Fibroblast of lung (primary cell): ENCODE measurements around the gene BLID.

ENCODE experiments used
- CTCF ChIP-seq, 2 donors: IDR thresholded peaks in 1 of 2; conservative IDR thresholded peaks in 1 of 2; 1 replicate in 1 of 2; 2 replicates in 1 of 2; pipeline ENCODE4 v1.5.1; 2011 to 2012; ENCODE audit warnings: low read length in 2 of 2, control low read depth in 1 of 2, inconsistent platforms in 1 of 2, low read depth in 1 of 2, mild to moderate bottlenecking in 1 of 2
- EZH2 ChIP-seq: IDR thresholded peaks from 2 replicates; pipeline ENCODE4 v1.5.1; 2012; ENCODE audit warnings: low read length, control low read depth, mild to moderate bottlenecking; ENCODE audit errors: missing control alignments

- TF ChIP-seq CTCF (conservative IDR thresholded peaks at IDR 0.05 in 1 of 2, IDR thresholded peaks at IDR 0.05 in 1 of 2; ENCODE audit: low read depth in 1 of 2, low read length in 2 of 2) (no peak), EZH2 (no peak)
Observed at GRCh38 chr11:122099374-122100036, 16.5 kb downstream of the BLID start.
